OCI-LY7 (cell line): ENCODE data around the gene RAPGEF2. TPM values are rescaled to one million over a fixed set of nuclear protein-coding genes. Genes with fewer than 3 reads are reported as not detected.
"Not testable (repeated sequence)": the region's sequence is repeated elsewhere in the genome, so short reads cannot be mapped to it uniquely, and the experiment has no call there.

Experiments used
- BruUV-seq: library from RNA; stranded (reverse); fragments of 400-500 nt; replicated peaks from 2 replicates; lab custom pipeline; 2021; lab: Mats Ljungman, UMichigan
- CTCF ChIA-PET: fragments of 300-600 bp; sonication (Branson Sonifier 250); formaldehyde crosslinking; loops from one replicate; lab custom pipeline; 2022; ENCODE audit warnings: antibody characterized with exemption; ENCODE audit not compliant: unreplicated experiment; lab: Charles Lee
- POLR2A ChIA-PET: fragments of 300-600 bp; sonication (Branson Sonifier 250); formaldehyde crosslinking; loops from one replicate; lab custom pipeline; 2022; ENCODE audit warnings: antibody characterized with exemption; lab: Charles Lee
- DNase-seq: peaks from one replicate; pipeline ENCODE4 v3.0.0-alpha.2; 2015; ENCODE audit warnings: low spot score
- H2AFZ ChIP-seq: fragments of 200-600 bp; sonication (generic), shearing (Covaris generic); 2 replicates; pipeline ENCODE4 v1.6.1; 2014; ENCODE audit warnings: mild to moderate bottlenecking, antibody characterized with exemption, low read length, moderate library complexity
- H3K27ac ChIP-seq: fragments of 200-600 bp; sonication (generic); 2 replicates; pipeline ENCODE4 v1.5.1; 2014; ENCODE audit warnings: mixed run types, low read depth, mild to moderate bottlenecking, moderate library complexity, low read length, inconsistent platforms; ENCODE audit not compliant: poor library complexity, severe bottlenecking
- H3K36me3 ChIP-seq: fragments of 200-600 bp; sonication (generic); 2 replicates; pipeline ENCODE4 v1.6.1; 2014; ENCODE audit warnings: mild to moderate bottlenecking, antibody characterized with exemption, low read length, moderate library complexity, mixed read lengths; ENCODE audit not compliant: insufficient read depth
- H3K4me1 ChIP-seq: fragments of 200-600 bp; sonication (generic); 2 replicates; pipeline ENCODE4 v1.5.1; 2014; ENCODE audit warnings: mild to moderate bottlenecking, low read length; ENCODE audit not compliant: insufficient read depth, poor library complexity, severe bottlenecking
- H3K4me2 ChIP-seq: fragments of 200-600 bp; sonication (generic); 2 replicates; pipeline ENCODE4 v1.6.1; 2014; ENCODE audit warnings: mild to moderate bottlenecking, low read length
- H3K4me3 ChIP-seq: fragments of 200-600 bp; sonication (generic); 2 replicates; pipeline ENCODE4 v1.5.1; 2014; ENCODE audit warnings: mild to moderate bottlenecking, low read depth, low read length; ENCODE audit not compliant: poor library complexity, severe bottlenecking
- H3K79me2 ChIP-seq: fragments of 200-600 bp; sonication (generic); 2 replicates; pipeline ENCODE4 v1.6.1; 2016; ENCODE audit warnings: low read depth, mild to moderate bottlenecking, low read length, moderate library complexity, mixed read lengths; ENCODE audit not compliant: insufficient read depth
- H3K9me2 ChIP-seq: fragments of 200-600 bp; sonication (generic); 2 replicates; pipeline ENCODE4 v1.6.1; 2016; ENCODE audit warnings: mild to moderate bottlenecking, low read length, mixed read lengths; ENCODE audit not compliant: insufficient read depth
- H3K9me3 ChIP-seq: fragments of 200-600 bp; sonication (generic); 2 replicates; pipeline ENCODE4 v1.6.1; 2014; ENCODE audit warnings: mild to moderate bottlenecking, mixed run types, low read length, mixed read lengths
- H4K20me1 ChIP-seq: fragments of 200-600 bp; sonication (generic); 2 replicates; pipeline ENCODE4 v1.6.1; 2014; ENCODE audit warnings: mild to moderate bottlenecking, antibody characterized with exemption, low read length, moderate library complexity, mixed read lengths; ENCODE audit not compliant: insufficient read depth
- CTCF ChIP-seq: fragments of 200-600 bp; sonication (generic); conservative IDR thresholded peaks from 2 replicates; pipeline ENCODE4 v1.5.1; 2014; ENCODE audit warnings: mild to moderate bottlenecking, antibody characterized with exemption, low read length, moderate library complexity, mixed read lengths
- EZH2phosphoT487 ChIP-seq: fragments of 200-600 bp; sonication (generic); IDR thresholded peaks from 2 replicates; pipeline ENCODE4 v1.6.1; 2018; ENCODE audit warnings: low read depth, borderline replicate concordance, mild to moderate bottlenecking, mixed run types, antibody characterized with exemption, low read length, moderate library complexity, mixed read lengths
- intact Hi-C: fragments of 100-400 bp; cut with micrococcal nuclease; formaldehyde crosslinking; loops from one replicate; pipeline ENCODE4 v1.10.0; 2022; ENCODE audit not compliant: unreplicated experiment
- total RNA-seq, 2 experiments: library from RNA; depleted of rRNA in 1 of 2; stranded (reverse); fragments of >200 nt in 1 of 2; shearing (Covaris generic) in 1 of 2; gene quantifications; 2 replicates each; pipeline ENCODE4 v1.2.3, GENCODE V29; 2014 to 2022

Gene RAPGEF2
- total RNA-seq, 2 experiments from 2014 or later = 4.6 to 6.5 TPM

GRCh38 chr4:159071969-159072765, 30.7 kb upstream of the RAPGEF2 start:
- no peaks in the 10 kb centered on the region for H3K9me3 ChIP-seq
- intact Hi-C loops = no loop called here
- ChIA-PET POLR2A (no interaction called here), CTCF (no interaction called here)
- TF ChIP-seq EZH2phosphoT487 (no peak), CTCF (no peak)
- H3K4me1 ChIP-seq = peaks cover 1% of the 10 kb centered on the region
- H3K36me3 ChIP-seq = no peaks in the 10 kb centered on the region
- H3K4me3 ChIP-seq = no peak overlapping the region
- H2AFZ ChIP-seq = no peak overlapping the region
- H4K20me1 ChIP-seq = peaks cover 5% of the 10 kb centered on the region; the same call in 1 of the 2 replicates
- H3K79me2 ChIP-seq = no peaks in the 10 kb centered on the region
- no TSS peak for BruUV-seq
- no peaks in the 10 kb centered on the region for H3K9me2 ChIP-seq
- H3K4me2 ChIP-seq = no peak overlapping the region
- DNase-seq = no peak
- H3K27ac ChIP-seq = no peak overlapping the region

GRCh38 chr4:159075531-159075932, 27.3 kb upstream of the RAPGEF2 start:
- CTCF ChIA-PET = no interaction called here
- Histone ChIP-seq H3K9me2 (no peaks in the 10 kb centered on the region), H2AFZ (no peak overlapping the region), H3K36me3 (no peaks in the 10 kb centered on the region), H3K79me2 (no peaks in the 10 kb centered on the region), H3K4me3 (no peak overlapping the region), H3K9me3 (no peaks in the 10 kb centered on the region), H4K20me1 (peaks cover 5% of the 10 kb centered on the region; the same call in 1 of the 2 replicates), H3K4me1 (peaks cover 16% of the 10 kb centered on the region), H3K4me2 (no peak overlapping the region), H3K27ac (no peak overlapping the region)
- no TSS peak for BruUV-seq
- intact Hi-C loops = no loop called here
- POLR2A ChIA-PET = interaction anchor here (0.6 kb wide), 3 partner anchors 22 to 34 kb away, joined by 3 to 5 read pairs (median 3); no protein-coding TSS in a partner anchor
- DNase-seq = no peak
- TF ChIP-seq CTCF = no peak
- no peak for TF ChIP-seq EZH2phosphoT487

GRCh38 chr4:159077018-159077417, 25.9 kb upstream of the RAPGEF2 start:
- H3K79me2 ChIP-seq, H3K9me3 ChIP-seq, H3K36me3 ChIP-seq, H2AFZ ChIP-seq, BruUV-seq, H4K20me1 ChIP-seq, H3K9me2 ChIP-seq, H3K4me2 ChIP-seq, H3K27ac ChIP-seq, intact Hi-C loops, DNase-seq, CTCF ChIA-PET, H3K4me3 ChIP-seq: not testable (repeated sequence)
- H3K4me1 ChIP-seq = peaks cover 16% of the 10 kb centered on the region
- POLR2A ChIA-PET = interaction anchor here (0.9 kb wide), 1 partner anchor 47 kb away, joined by 3 read pairs; no protein-coding TSS in a partner anchor
